Stimulated activated CD8-positive, alpha-beta memory T cell treated with anti-CD3 and anti-CD28 coated beads, Interleukin-4, amount 100 ng/mL, for 4 hours (primary cell): ENCODE results near the gene ZNF124.

ENCODE experiments used
- DNase-seq, 2 donors: peaks; one replicate each; pipeline ENCODE4 v3.0.0-alpha.2; 2020; ENCODE audit warnings: low read depth in 2 of 2, low spot score in 1 of 2

The ZNF124 gene

GRCh38 chr1:247113733-247114271 lies 58.0 kb downstream of the ZNF124 start:
- no peak for DNase-seq

- DNase-seq, result no peak
These were observed 58.7 kb downstream of the ZNF124 start for GRCh38 chr1:247113094-247113497.

GRCh38 chr1:247112479-247112781 lies 59.4 kb downstream of the ZNF124 start:
- DNase-seq, result no peak

GRCh38 chr1:247111700-247112478 lies 59.9 kb downstream of the ZNF124 start:
- no peak for DNase-seq

GRCh38 chr1:247111259-247111699 lies 60.5 kb downstream of the ZNF124 start:
- DNase-seq, result no peak

- no peak for DNase-seq
These were observed 61.1 kb downstream of the ZNF124 start for GRCh38 chr1:247110627-247111258.

GRCh38 chr1:247107694-247108093 lies 64.1 kb downstream of the ZNF124 start:
- no peak for DNase-seq

- DNase-seq, result no peak
These were observed 65.9 kb downstream of the ZNF124 start for GRCh38 chr1:247105966-247106365.
